ENCODE measurements around the gene SDF4. TPM values are rescaled to one million over a fixed set of nuclear protein-coding genes. Genes with fewer than 3 reads are reported as not detected.

The SDF4 gene
- total RNA-seq, 1 experiment from 2014 or later = 82.0 TPM

DNA sequence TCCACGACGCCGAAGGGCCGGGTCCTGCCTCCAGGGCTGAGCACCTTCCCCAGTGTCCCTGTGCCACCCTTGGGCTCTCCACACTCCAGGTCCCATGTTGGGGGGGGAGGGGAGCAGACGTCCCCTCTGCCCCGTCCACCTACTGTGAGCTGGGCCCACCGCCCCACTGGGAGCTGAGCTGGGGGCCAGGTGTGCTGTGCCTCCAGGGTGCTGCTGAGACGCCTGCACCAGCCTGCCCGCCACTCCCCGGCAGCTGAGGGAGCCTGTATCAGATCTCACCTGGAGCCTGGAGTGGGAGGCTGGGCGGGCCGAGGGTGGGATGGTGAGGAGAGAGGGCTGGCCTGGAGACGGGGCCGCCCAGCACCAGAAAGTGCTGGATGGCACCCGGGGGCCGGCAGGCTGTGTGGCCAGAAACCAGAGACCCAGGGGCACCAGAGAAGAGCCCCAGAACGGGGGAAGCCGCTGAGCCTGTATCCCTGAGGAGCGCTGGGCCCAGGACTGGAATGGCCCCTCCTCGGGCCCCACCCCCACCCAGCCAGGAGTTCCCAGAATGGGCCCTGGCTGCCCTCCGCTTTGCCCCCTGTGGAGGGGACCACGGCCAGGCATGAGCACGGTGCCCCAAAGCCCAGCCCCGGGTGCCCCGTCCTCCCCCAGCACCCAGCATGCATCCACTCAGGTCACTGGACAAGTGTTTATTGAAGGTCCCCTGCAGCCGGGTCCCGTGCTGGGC, 28.8 kb downstream of the SDF4 start:
- Histone ChIP-seq H3K4ac (ENCODE audit: low read depth, low read length) (no peak overlapping the region), H4K5ac (ENCODE audit: insufficient read length, low read depth, low read length) (no peak overlapping the region), H3K27me3 (ENCODE audit: insufficient read depth, low read length) (no peaks in the 10 kb centered on the region; the same call in 1 of the 2 replicates), H2BK15ac (ENCODE audit: low read depth, low read length) (no peak overlapping the region), H4K20me1 (ENCODE audit: control insufficient read depth, insufficient read depth, insufficient read length) (no peaks in the 10 kb centered on the region), H2AFZ (ENCODE audit: low read length) (no peak overlapping the region), H3T11ph (ENCODE audit: low read length) (no peak overlapping the region), H3K18ac (ENCODE audit: insufficient read length, low read depth, low read length) (no peak overlapping the region), H3K14ac (ENCODE audit: insufficient read depth, low read length) (no peak overlapping the region), H2AK5ac (ENCODE audit: insufficient read length, low read length) (no peak overlapping the region), H4K91ac (ENCODE audit: insufficient read length, low read depth, low read length) (no peak overlapping the region), H3K27ac (ENCODE audit: insufficient read length, low read depth, low read length) (no peak overlapping the region), H3K9ac (ENCODE audit: extremely low read depth, insufficient read length, low read length) (no peak overlapping the region), H2BK12ac (ENCODE audit: insufficient read length, low read depth, low read length) (no peak overlapping the region), H4K8ac (replicated peaks; ENCODE audit: insufficient read length, low read depth, low read length) (no peak overlapping the region), H2BK20ac (ENCODE audit: low read depth, low read length, poor library complexity, severe bottlenecking) (no peak overlapping the region), H3K56ac (ENCODE audit: insufficient read length, low read depth, low read length) (no peak overlapping the region), H2BK5ac (ENCODE audit: insufficient read length, low read length) (no peak overlapping the region), H3K23me2 (ENCODE audit: insufficient read length, low read depth, low read length, poor library complexity, severe bottlenecking) (peaks cover 3% of the 10 kb centered on the region), H2BK120ac (ENCODE audit: low read depth, low read length, poor library complexity, severe bottlenecking) (no peak overlapping the region), H3K4me1 (ENCODE audit: insufficient read depth, low read length) (no peaks in the 10 kb centered on the region), H3K79me2 (ENCODE audit: insufficient read depth, low read length) (no peaks in the 10 kb centered on the region), H3K79me1 (ENCODE audit: insufficient read depth, low read depth, low read length, poor library complexity, severe bottlenecking) (no peaks in the 10 kb centered on the region), H3K9me3 (ENCODE audit: control insufficient read depth, low read depth, low read length) (no peaks in the 10 kb centered on the region), H3K23ac (ENCODE audit: insufficient read length, low read depth, low read length) (no peak overlapping the region), H3K4me2 (ENCODE audit: insufficient read depth, insufficient read length, low read length) (no peak overlapping the region)
- no peaks in the 10 kb centered on the region for H3K9me3 Mint-ChIP-seq
- TF ChIP-seq, protein P1, sequence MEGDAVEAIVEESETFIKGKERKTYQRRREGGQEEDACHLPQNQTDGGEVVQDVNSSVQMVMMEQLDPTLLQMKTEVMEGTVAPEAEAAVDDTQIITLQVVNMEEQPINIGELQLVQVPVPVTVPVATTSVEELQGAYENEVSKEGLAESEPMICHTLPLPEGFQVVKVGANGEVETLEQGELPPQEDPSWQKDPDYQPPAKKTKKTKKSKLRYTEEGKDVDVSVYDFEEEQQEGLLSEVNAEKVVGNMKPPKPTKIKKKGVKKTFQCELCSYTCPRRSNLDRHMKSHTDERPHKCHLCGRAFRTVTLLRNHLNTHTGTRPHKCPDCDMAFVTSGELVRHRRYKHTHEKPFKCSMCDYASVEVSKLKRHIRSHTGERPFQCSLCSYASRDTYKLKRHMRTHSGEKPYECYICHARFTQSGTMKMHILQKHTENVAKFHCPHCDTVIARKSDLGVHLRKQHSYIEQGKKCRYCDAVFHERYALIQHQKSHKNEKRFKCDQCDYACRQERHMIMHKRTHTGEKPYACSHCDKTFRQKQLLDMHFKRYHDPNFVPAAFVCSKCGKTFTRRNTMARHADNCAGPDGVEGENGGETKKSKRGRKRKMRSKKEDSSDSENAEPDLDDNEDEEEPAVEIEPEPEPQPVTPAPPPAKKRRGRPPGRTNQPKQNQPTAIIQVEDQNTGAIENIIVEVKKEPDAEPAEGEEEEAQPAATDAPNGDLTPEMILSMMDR (conservative IDR thresholded peaks at IDR 0.05) = no peak
- H3K4me1 Mint-ChIP-seq = peaks cover 3 to 8% of the 10 kb centered on the region in 2 experiments; a peak in 3 of 4 replicates
- peak; percentile 30 for DNase-seq
- peaks cover 26% of the 10 kb centered on the region for H3K27me3 Mint-ChIP-seq (ENCODE audit: low read depth)
- no peak overlapping the region for H3K4me3 Mint-ChIP-seq
- no peaks in the 10 kb centered on the region for H3K36me3 Mint-ChIP-seq (ENCODE audit: insufficient read depth in 1 of 3, low read depth in 3 of 3)
- WGBS (ENCODE audit: extremely low coverage, insufficient read length, low lambda C conversion rate) = no CpG with 5 or more reads among the region's 27 CpGs
- no peak overlapping the region for H3K27ac Mint-ChIP-seq

Measured in H9 (cell line).